HG03521 (cell line): ENCODE measurements around the gene FNBP1.
"Not testable (repeated sequence)": the region's sequence is repeated elsewhere in the genome, so short reads cannot be mapped to it uniquely, and the experiment has no call there.

ENCODE experiments used
- ATAC-seq: cut with Tn5 transposase; IDR thresholded peaks from one replicate; pipeline ENCODE4 v1.9.1; 2021; ENCODE audit warnings: mild to moderate bottlenecking, moderate library complexity; ENCODE audit not compliant: unreplicated experiment

FNBP1 gene

GRCh38 chr9:129895376-129896268 lies 147.4 kb downstream of the FNBP1 start:
- no peak for ATAC-seq

- no peak for ATAC-seq
Measured at GRCh38 chr9:129894120-129894823, 148.7 kb downstream of the FNBP1 start.

GRCh38 chr9:129891569-129891968 lies 151.4 kb downstream of the FNBP1 start:
- ATAC-seq, result no peak

GRCh38 chr9:129890718-129891299 lies 152.2 kb downstream of the FNBP1 start:
- ATAC-seq, result not testable (repeated sequence)

- ATAC-seq, result no peak
Measured at GRCh38 chr9:129889941-129890717, 152.9 kb downstream of the FNBP1 start.

- ATAC-seq, result no peak
Measured at GRCh38 chr9:129889122-129889940, 153.7 kb downstream of the FNBP1 start.

GRCh38 chr9:129888293-129889121 lies 154.5 kb downstream of the FNBP1 start:
- peak; percentile 49 for ATAC-seq

GRCh38 chr9:129887334-129888292 lies 155.4 kb downstream of the FNBP1 start:
- no peak for ATAC-seq

- ATAC-seq, result no peak
Measured at GRCh38 chr9:129886226-129887174, 156.5 kb downstream of the FNBP1 start.

- peak; percentile 27 for ATAC-seq
Measured at GRCh38 chr9:129885670-129886106, 157.3 kb downstream of the FNBP1 start.

GRCh38 chr9:129885018-129885669 lies 157.8 kb downstream of the FNBP1 start:
- no peak for ATAC-seq

- ATAC-seq, result peak; percentile 41
Measured at GRCh38 chr9:129884220-129885017, 158.6 kb downstream of the FNBP1 start.

GRCh38 chr9:129881547-129882324 lies 161.3 kb downstream of the FNBP1 start:
- no peak for ATAC-seq

- ATAC-seq, result no peak
Measured at GRCh38 chr9:129880654-129881546, 162.1 kb downstream of the FNBP1 start.
